Measurements from ENCODE around the gene ABLIM3. TPM values are rescaled to one million over a fixed set of nuclear protein-coding genes. Genes with fewer than 3 reads are reported as not detected.

Gene ABLIM3
- total and polyA plus RNA-seq, 2 of the 8 experiments (the other 6 are each of a cell fraction or from before 2014, with no cell fraction given): 0.36 to 0.56 TPM

- CTCF ChIA-PET (ENCODE audit: partially characterized antibody): interaction anchor here (1.0 to 2.6 kb wide), 8 partner anchors 34 to 93 kb away, joined by 3 to 7 read pairs (median 4); partner anchors contain the start of gene ABLIM3
These were observed 34.2 kb downstream of the ABLIM3 start for GRCh38 chr5:149175346-149176105.

More at GRCh38 chr5:149175346-149176105, 34.2 kb downstream of the ABLIM3 start:
- Histone ChIP-seq H3K9me3 (ENCODE audit: insufficient read depth in 2 of 2, low read depth in 1 of 2, low read length in 1 of 2) (no peaks in the 10 kb centered on the region), H3K56ac (replicated peaks; ENCODE audit: insufficient read length, low read depth, low read length) (no peak overlapping the region), H3K4me1 (replicated peaks in 1 of 4; ENCODE audit: control insufficient read depth in 3 of 4, insufficient read depth in 4 of 4, low read length in 3 of 4) (peaks cover 0 to 5% (median 1%) of the 10 kb centered on the region in 4 experiments; a peak in 1 of 7 replicates), H3K9ac (replicated peaks in 1 of 4; ENCODE audit: extremely low read depth in 1 of 4, low read depth in 3 of 4, low read length in 3 of 4) (no peak overlapping the region), H3K14ac (ENCODE audit: insufficient read length) (no peak overlapping the region), H2BK5ac (ENCODE audit: low read depth, low read length) (no peak overlapping the region), H3K27me3 (replicated peaks in 1 of 4; ENCODE audit: control insufficient read depth in 3 of 4, extremely low read depth in 1 of 4, insufficient read depth in 3 of 4, low read length in 3 of 4) (peaks cover 0 to 2% (median 0%) of the 10 kb centered on the region in 4 experiments; a peak in 1 of 7 replicates), H2AFZ (ENCODE audit: low read length) (no peak overlapping the region), H2AK5ac (ENCODE audit: low read depth, low read length) (no peak overlapping the region), H4K20me1 (replicated peaks in 1 of 2; ENCODE audit: control insufficient read depth in 1 of 2, insufficient read depth in 2 of 2, low read length in 2 of 2) (no peaks in the 10 kb centered on the region), H3K4me3 (ENCODE audit: extremely low read depth in 1 of 4, insufficient read depth in 2 of 4, low read depth in 3 of 4, low read length in 4 of 4) (no peak overlapping the region), H3K79me2 (ENCODE audit: control insufficient read depth in 1 of 2, insufficient read depth in 2 of 2, low read length in 2 of 2) (no peaks in the 10 kb centered on the region), H3K27ac (ENCODE audit: low read depth, low read length) (no peak overlapping the region), H2BK120ac (replicated peaks; ENCODE audit: low read depth, low read length) (no peak overlapping the region), H3K36me3 (ENCODE audit: control insufficient read depth in 2 of 4, insufficient read depth in 4 of 4, low read length in 3 of 4) (no peaks in the 10 kb centered on the region), H2BK20ac (ENCODE audit: low read length) (no peak overlapping the region), H2BK15ac (ENCODE audit: low read length) (no peak overlapping the region), H4K8ac (ENCODE audit: extremely low read depth, insufficient read depth, low read length) (no peak overlapping the region), H3K18ac (ENCODE audit: extremely low read depth, low read length) (no peak overlapping the region), H3K23ac (ENCODE audit: insufficient read length) (no peak overlapping the region), H3K79me1 (ENCODE audit: low read depth, low read length) (no peaks in the 10 kb centered on the region), H3K4ac (replicated peaks; ENCODE audit: insufficient read length, low read depth, low read length) (no peak overlapping the region), H2BK12ac (ENCODE audit: low read depth, low read length) (no peak overlapping the region), H3K23me2 (ENCODE audit: low read depth, low read length) (no peaks in the 10 kb centered on the region), H3K4me2 (ENCODE audit: insufficient read depth in 1 of 2, low read depth in 2 of 2, low read length in 2 of 2) (no peak overlapping the region), H4K5ac (ENCODE audit: insufficient read length, low read depth, low read length) (no peak overlapping the region), H4K91ac (replicated peaks; ENCODE audit: insufficient read length, low read length) (no peak overlapping the region)
- WGBS, 2 experiments (ENCODE audit: extremely low coverage in 1 of 2, insufficient coverage in 1 of 2, insufficient read length in 1 of 2, insufficient replicate concordance in 2 of 2, low coverage in 1 of 2, low lambda C conversion rate in 2 of 2, missing lambda C conversion rate in 1 of 2): 96% methylated on average over 12 of the region's 12 CpGs; no CpG with 5 or more reads in 1 of the 2 experiments
- DNase-seq (ENCODE audit: low read depth in 1 of 2, low spot score in 2 of 2) (no peak), FAIRE-seq (no peak)
- POLR2A ChIA-PET (ENCODE audit: partially characterized antibody): interaction anchor here (0.9 kb wide), 2 partner anchors 8 to 12 kb away, joined by 3 read pairs; no protein-coding TSS in a partner anchor
- TF ChIP-seq SP4 (IDR thresholded peaks at IDR 0.05; ENCODE audit: low read length) (no peak), SIX5 (IDR thresholded peaks at IDR 0.05; ENCODE audit: low read depth, low read length) (no peak), CBX5 (IDR thresholded peaks at IDR 0.05; ENCODE audit: low read depth, low read length) (no peak), ATF3 (IDR thresholded peaks at IDR 0.05; ENCODE audit: insufficient read depth, low read depth, low read length) (no peak), BCL11A (IDR thresholded peaks at IDR 0.05; ENCODE audit: low read depth in 2 of 2, low read length in 2 of 2) (no peak), SIN3A (conservative IDR thresholded peaks at IDR 0.05 in 1 of 2, IDR thresholded peaks at IDR 0.05 in 1 of 2; ENCODE audit: low read depth in 1 of 2, low read length in 2 of 2) (no peak)
